Measurements from ENCODE around the gene CACNA1G. TPM values are rescaled to one million over a fixed set of nuclear protein-coding genes. Genes with fewer than 3 reads are reported as not detected.

CACNA1G gene
- total and polyA plus RNA-seq, 10 donors = 0.02 to 1.3 (median 0.09) TPM; not detected in 1

GRCh38 chr17:50676065-50676975 is 115.8 kb downstream of the CACNA1G start:
- TF ChIP-seq POLR2A (IDR thresholded peaks at IDR 0.05) = no peak
- TF ChIP-seq, protein P1, sequence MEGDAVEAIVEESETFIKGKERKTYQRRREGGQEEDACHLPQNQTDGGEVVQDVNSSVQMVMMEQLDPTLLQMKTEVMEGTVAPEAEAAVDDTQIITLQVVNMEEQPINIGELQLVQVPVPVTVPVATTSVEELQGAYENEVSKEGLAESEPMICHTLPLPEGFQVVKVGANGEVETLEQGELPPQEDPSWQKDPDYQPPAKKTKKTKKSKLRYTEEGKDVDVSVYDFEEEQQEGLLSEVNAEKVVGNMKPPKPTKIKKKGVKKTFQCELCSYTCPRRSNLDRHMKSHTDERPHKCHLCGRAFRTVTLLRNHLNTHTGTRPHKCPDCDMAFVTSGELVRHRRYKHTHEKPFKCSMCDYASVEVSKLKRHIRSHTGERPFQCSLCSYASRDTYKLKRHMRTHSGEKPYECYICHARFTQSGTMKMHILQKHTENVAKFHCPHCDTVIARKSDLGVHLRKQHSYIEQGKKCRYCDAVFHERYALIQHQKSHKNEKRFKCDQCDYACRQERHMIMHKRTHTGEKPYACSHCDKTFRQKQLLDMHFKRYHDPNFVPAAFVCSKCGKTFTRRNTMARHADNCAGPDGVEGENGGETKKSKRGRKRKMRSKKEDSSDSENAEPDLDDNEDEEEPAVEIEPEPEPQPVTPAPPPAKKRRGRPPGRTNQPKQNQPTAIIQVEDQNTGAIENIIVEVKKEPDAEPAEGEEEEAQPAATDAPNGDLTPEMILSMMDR (IDR thresholded peaks at IDR 0.05 in 8 of 11, conservative IDR thresholded peaks at IDR 0.05 in 3 of 11) = no peak
- no peak for TF ChIP-seq POLR2AphosphoS5 (IDR thresholded peaks at IDR 0.05)
- no peak overlapping the region for H3K4me3 ChIP-seq
- peaks cover 0 to 7% (median 5%) of the 10 kb centered on the region in 6 donors for H3K4me1 ChIP-seq
- H3K27ac ChIP-seq = no peak overlapping the region
- 89 to 92% (median 91%) methylated on average over 24 of the region's 24 CpGs for WGBS, 5 donors
- H3K36me3 ChIP-seq = no peaks in the 10 kb centered on the region
- no peak for DNase-seq
- intact Hi-C loops (cut with DNase I; ENCODE audit: low total_unique reads) = no loop called here
- H3K9me3 ChIP-seq = no peaks in the 10 kb centered on the region
- H3K27me3 ChIP-seq (replicated peaks in 1 of 7) = peaks cover 0 to 5% (median 0%) of the 10 kb centered on the region in 7 donors

Other genes with a start within 250 kb of the CACNA1G start
- 10 to 100 TPM; 17.9 to 27.3 (median 23.3) TPM for gene XYLT2, start 214.6 kb upstream of the CACNA1G start, total RNA-seq
- gene XYLT2, start 214.6 kb upstream of the CACNA1G start, polyA plus RNA-seq = 10 to 100 TPM; 10.0 to 19.1 (median 14.2) TPM
- 10 to 100 TPM; 26.4 to 40.7 (median 34.0) TPM for gene MRPL27, start 187.5 kb upstream of the CACNA1G start, total RNA-seq
- gene MRPL27, start 187.5 kb upstream of the CACNA1G start, polyA plus RNA-seq = 100 to 1,000 TPM in 1 of 3 donors, 10 to 100 TPM in 2; 85.3 to 102 (median 92.8) TPM
- gene EME1, start 187.5 kb upstream of the CACNA1G start, total RNA-seq = 1 to 10 TPM in 6 of 7 donors, under 1 TPM in 1; 0.66 to 3.6 (median 1.9) TPM
- 1 to 10 TPM; 1.1 to 3.0 (median 1.9) TPM for gene EME1, start 187.5 kb upstream of the CACNA1G start, polyA plus RNA-seq
- gene LRRC59, start 163.2 kb upstream of the CACNA1G start, total RNA-seq = 10 to 100 TPM; 38.9 to 71.3 (median 47.0) TPM
- 10 to 100 TPM; 12.5 to 23.6 (median 18.8) TPM for gene LRRC59, start 163.2 kb upstream of the CACNA1G start, polyA plus RNA-seq
- gene ACSF2, start 134.5 kb upstream of the CACNA1G start, total RNA-seq = 10 to 100 TPM; 28.3 to 48.6 (median 41.9) TPM
- gene ACSF2, start 134.5 kb upstream of the CACNA1G start, polyA plus RNA-seq = 10 to 100 TPM; 21.7 to 50.0 (median 36.3) TPM
- under 1 TPM in 1 of 7 donors, not detected in 6; 0.39 TPM for gene CHAD, start 91.8 kb upstream of the CACNA1G start, total RNA-seq
- not detected for gene CHAD, start 91.8 kb upstream of the CACNA1G start, polyA plus RNA-seq
- 10 to 100 TPM; 24.4 to 56.2 (median 39.4) TPM for gene RSAD1, start 81.9 kb upstream of the CACNA1G start, total RNA-seq
- 10 to 100 TPM; 24.1 to 35.0 (median 30.7) TPM for gene RSAD1, start 81.9 kb upstream of the CACNA1G start, polyA plus RNA-seq
- 1 to 10 TPM in 3 of 7 donors, under 1 TPM in 4; 0.54 to 2.8 (median 0.98) TPM for gene MYCBPAP, start 52.3 kb upstream of the CACNA1G start, total RNA-seq
- under 1 TPM; 0.15 to 0.18 (median 0.16) TPM for gene MYCBPAP, start 52.3 kb upstream of the CACNA1G start, polyA plus RNA-seq
- gene EPN3, start 28.0 kb upstream of the CACNA1G start, total RNA-seq = not detected
- gene EPN3, start 28.0 kb upstream of the CACNA1G start, polyA plus RNA-seq = under 1 TPM in 2 of 3 donors, not detected in 1; 0.02 to 0.16 TPM
- gene SPATA20, start 13.5 kb upstream of the CACNA1G start, total RNA-seq = 100 to 1,000 TPM in 1 of 7 donors, 10 to 100 TPM in 6; 32.8 to 128 (median 57.5) TPM
- 10 to 100 TPM; 14.9 to 74.8 (median 27.5) TPM for gene SPATA20, start 13.5 kb upstream of the CACNA1G start, polyA plus RNA-seq
- 10 to 100 TPM; 28.4 to 37.1 (median 32.0) TPM for gene ABCC3, start 74.2 kb downstream of the CACNA1G start, total RNA-seq
- gene ABCC3, start 74.2 kb downstream of the CACNA1G start, polyA plus RNA-seq = 10 to 100 TPM in 2 of 3 donors, 1 to 10 TPM in 1; 8.6 to 16.6 (median 15.2) TPM
- 10 to 100 TPM; 33.5 to 54.6 (median 47.1) TPM for gene ANKRD40, start 147.2 kb downstream of the CACNA1G start, total RNA-seq
- 10 to 100 TPM in 1 of 3 donors, 1 to 10 TPM in 2; 6.8 to 16.5 (median 7.2) TPM for gene ANKRD40, start 147.2 kb downstream of the CACNA1G start, polyA plus RNA-seq
- 100 to 1,000 TPM; 121 to 223 (median 153) TPM for gene LUC7L3, start 158.9 kb downstream of the CACNA1G start, total RNA-seq
- gene LUC7L3, start 158.9 kb downstream of the CACNA1G start, polyA plus RNA-seq = 100 to 1,000 TPM in 2 of 3 donors, 10 to 100 TPM in 1; 91.2 to 141 (median 103) TPM
- not detected for gene ANKRD40CL, start 206.8 kb downstream of the CACNA1G start, total RNA-seq
- gene ANKRD40CL, start 206.8 kb downstream of the CACNA1G start, polyA plus RNA-seq = not detected

Measured in spleen (tissue), 11 donors.